WTC11 (cell line): Measurements from ENCODE around the gene KLHL9. TPM values are rescaled to one million over a fixed set of nuclear protein-coding genes. Genes with fewer than 3 reads are reported as not detected.

ENCODE experiments used
- ATAC-seq: fragments of 200-7000 bp; cut with Tn5 transposase; 2 replicates; pipeline ENCODE4 v1.10.0; 2021; ENCODE audit warnings: mild to moderate bottlenecking, moderate library complexity
- CTCF ChIA-PET: fragments of 300-600 bp; sonication (Branson Sonifier 250); formaldehyde crosslinking; loops from one replicate; lab custom pipeline; 2021; ENCODE audit warnings: antibody characterized with exemption; lab: Charles Lee
- POLR2A ChIA-PET: fragments of 350-600 bp; sonication (Branson Sonifier 250); formaldehyde crosslinking; loops from one replicate; lab custom pipeline; 2021; ENCODE audit warnings: antibody characterized with exemption; lab: Charles Lee
- DNase-seq: peaks from one replicate; pipeline ENCODE4 v3.0.0; 2021; ENCODE audit warnings: low spot score
- H3K27ac Mint-ChIP-seq: 2 replicates; pipeline ENCODE4 v1.8.0; 2021; ENCODE audit warnings: mixed read lengths
- H3K27me3 Mint-ChIP-seq: 2 replicates; pipeline ENCODE4 v1.8.0; 2021; ENCODE audit warnings: low read depth, mild to moderate bottlenecking, moderate library complexity, mixed read lengths
- H3K36me3 Mint-ChIP-seq: 2 replicates; pipeline ENCODE4 v1.8.0; 2021; ENCODE audit warnings: mixed read lengths
- H3K4me1 Mint-ChIP-seq: 2 replicates; pipeline ENCODE4 v1.8.0; 2022; ENCODE audit warnings: mixed read lengths
- H3K4me3 Mint-ChIP-seq: 2 replicates; pipeline ENCODE4 v1.8.0; 2021; ENCODE audit warnings: mild to moderate bottlenecking, moderate library complexity, mixed read lengths
- H3K9me3 Mint-ChIP-seq: 2 replicates; pipeline ENCODE4 v1.8.0; 2021; ENCODE audit warnings: mixed read lengths
- CREB1 ChIP-seq: sonication (generic); formaldehyde crosslinking; IDR thresholded peaks from 2 replicates; pipeline ENCODE4 v1.8.0; 2023; ENCODE audit warnings: mild to moderate bottlenecking, missing genetic modification reagents
- CREM ChIP-seq: sonication (generic); formaldehyde crosslinking; IDR thresholded peaks from 2 replicates; pipeline ENCODE4 v1.8.1; 2022; ENCODE audit warnings: mild to moderate bottlenecking, missing genetic modification reagents, moderate library complexity
- E2F4 ChIP-seq: sonication (generic); formaldehyde crosslinking; IDR thresholded peaks from 2 replicates; pipeline ENCODE4 v1.8.1; 2022; ENCODE audit warnings: low read depth, mild to moderate bottlenecking, moderate library complexity, missing genetic modification reagents, borderline replicate concordance
- ELF4 ChIP-seq: sonication (generic); formaldehyde crosslinking; IDR thresholded peaks from 2 replicates; pipeline ENCODE4 v1.8.1; 2022; ENCODE audit warnings: low read depth, mild to moderate bottlenecking, moderate library complexity, missing genetic modification reagents
- ESRRA ChIP-seq: sonication (generic); formaldehyde crosslinking; IDR thresholded peaks from 2 replicates; pipeline ENCODE4 v1.8.1; 2022; ENCODE audit warnings: mild to moderate bottlenecking, missing genetic modification reagents, borderline replicate concordance
- ETV6 ChIP-seq: sonication (generic); formaldehyde crosslinking; IDR thresholded peaks from 2 replicates; pipeline ENCODE4 v1.8.1; 2022; ENCODE audit warnings: mild to moderate bottlenecking, missing genetic modification reagents
- GABPB1 ChIP-seq: sonication (generic); formaldehyde crosslinking; IDR thresholded peaks from 2 replicates; pipeline ENCODE4 v1.8.1; 2023; ENCODE audit warnings: mild to moderate bottlenecking, missing genetic modification reagents
- MLX ChIP-seq: sonication (generic); formaldehyde crosslinking; IDR thresholded peaks from 2 replicates; pipeline ENCODE4 v1.8.1; 2023; ENCODE audit warnings: mild to moderate bottlenecking, missing genetic modification reagents, moderate library complexity
- NFYB ChIP-seq: sonication (generic); formaldehyde crosslinking; conservative IDR thresholded peaks from 2 replicates; pipeline ENCODE4 v1.8.0; 2022; ENCODE audit warnings: low read depth, missing genetic modification reagents
- SP1 ChIP-seq: sonication (generic); formaldehyde crosslinking; conservative IDR thresholded peaks from 2 replicates; pipeline ENCODE4 v1.8.1; 2022; ENCODE audit warnings: missing genetic modification reagents
- STAT6 ChIP-seq: sonication (generic); formaldehyde crosslinking; conservative IDR thresholded peaks from 2 replicates; pipeline ENCODE4 v1.8.1; 2023; ENCODE audit warnings: mild to moderate bottlenecking, low read depth, missing genetic modification reagents, moderate library complexity
- TCF7 ChIP-seq: sonication (generic); formaldehyde crosslinking; IDR thresholded peaks from 2 replicates; pipeline ENCODE4 v1.8.0; 2022; ENCODE audit warnings: mild to moderate bottlenecking, low read depth, missing genetic modification reagents, moderate library complexity
- ZNF425 ChIP-seq: fragments of 250-450 bp; sonication (Bioruptor Pico); conservative IDR thresholded peaks from 2 replicates; pipeline ENCODE4 v1.9.0; 2021; ENCODE audit warnings: mild to moderate bottlenecking
- ZNF671 ChIP-seq: fragments of 250-450 bp; sonication (Bioruptor Pico); IDR thresholded peaks from 2 replicates; pipeline ENCODE4 v1.8.0; 2021; ENCODE audit warnings: mild to moderate bottlenecking
- total RNA-seq: library from RNA; stranded (reverse); gene quantifications from 3 replicates; pipeline ENCODE4 v1.2.3, GENCODE V29; 2021
- TF ChIP-seq, protein P1 (sequence below): sonication (generic); formaldehyde crosslinking; IDR thresholded peaks from 2 replicates; pipeline ENCODE4 v1.8.0; 2022; ENCODE audit warnings: mild to moderate bottlenecking, missing genetic modification reagents
- TF ChIP-seq, protein P2 (sequence below): sonication (generic); formaldehyde crosslinking; IDR thresholded peaks from 2 replicates; pipeline ENCODE4 v1.8.1; 2022; ENCODE audit warnings: low read depth, missing genetic modification reagents, borderline replicate concordance
- TF ChIP-seq, protein P3 (sequence below): sonication (generic); formaldehyde crosslinking; conservative IDR thresholded peaks from 2 replicates; pipeline ENCODE4 v1.8.1; 2022; ENCODE audit warnings: mild to moderate bottlenecking, missing genetic modification reagents

Gene KLHL9
- total RNA-seq, 1 experiment from 2014 or later = 17.4 TPM

DNA sequence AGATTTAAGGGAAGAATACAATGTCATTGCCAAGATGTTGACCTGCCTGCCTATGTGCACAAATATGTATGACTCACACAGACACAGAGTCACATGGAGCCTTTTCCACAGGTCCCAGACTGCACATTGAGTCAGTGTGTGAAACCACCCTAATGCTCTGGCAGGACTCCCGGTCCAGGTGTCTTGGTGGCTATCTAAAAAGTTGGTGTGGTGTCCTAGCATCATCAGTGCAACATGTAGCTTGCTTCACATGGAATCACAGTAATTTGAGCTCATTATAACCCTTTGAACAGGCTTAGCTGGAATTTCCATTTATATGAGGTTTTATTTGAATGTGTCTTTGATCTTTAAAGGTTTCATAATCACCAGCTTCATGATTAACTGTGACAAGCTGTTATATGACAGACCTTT lies 40.8 kb downstream of the KLHL9 start:
- no peak for DNase-seq
- no peak overlapping the region for H3K4me3 Mint-ChIP-seq
- H3K27ac Mint-ChIP-seq = no peak overlapping the region
- ATAC-seq = no peak
- H3K4me1 Mint-ChIP-seq = no peaks in the 10 kb centered on the region
- 0 out of 2 replicates have a peak, but pooled peaks cover 4% of the 10 kb centered on the region for H3K9me3 Mint-ChIP-seq
- TF ChIP-seq GABPB1 (CRISPR knock-in tag) = no peak
- TF ChIP-seq, protein P1, sequence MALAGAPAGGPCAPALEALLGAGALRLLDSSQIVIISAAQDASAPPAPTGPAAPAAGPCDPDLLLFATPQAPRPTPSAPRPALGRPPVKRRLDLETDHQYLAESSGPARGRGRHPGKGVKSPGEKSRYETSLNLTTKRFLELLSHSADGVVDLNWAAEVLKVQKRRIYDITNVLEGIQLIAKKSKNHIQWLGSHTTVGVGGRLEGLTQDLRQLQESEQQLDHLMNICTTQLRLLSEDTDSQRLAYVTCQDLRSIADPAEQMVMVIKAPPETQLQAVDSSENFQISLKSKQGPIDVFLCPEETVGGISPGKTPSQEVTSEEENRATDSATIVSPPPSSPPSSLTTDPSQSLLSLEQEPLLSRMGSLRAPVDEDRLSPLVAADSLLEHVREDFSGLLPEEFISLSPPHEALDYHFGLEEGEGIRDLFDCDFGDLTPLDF (CRISPR knock-in tag) = no peak
- no peak for TF ChIP-seq NFYB
- no peak for TF ChIP-seq CREM (CRISPR knock-in tag)
- TF ChIP-seq, protein P2, sequence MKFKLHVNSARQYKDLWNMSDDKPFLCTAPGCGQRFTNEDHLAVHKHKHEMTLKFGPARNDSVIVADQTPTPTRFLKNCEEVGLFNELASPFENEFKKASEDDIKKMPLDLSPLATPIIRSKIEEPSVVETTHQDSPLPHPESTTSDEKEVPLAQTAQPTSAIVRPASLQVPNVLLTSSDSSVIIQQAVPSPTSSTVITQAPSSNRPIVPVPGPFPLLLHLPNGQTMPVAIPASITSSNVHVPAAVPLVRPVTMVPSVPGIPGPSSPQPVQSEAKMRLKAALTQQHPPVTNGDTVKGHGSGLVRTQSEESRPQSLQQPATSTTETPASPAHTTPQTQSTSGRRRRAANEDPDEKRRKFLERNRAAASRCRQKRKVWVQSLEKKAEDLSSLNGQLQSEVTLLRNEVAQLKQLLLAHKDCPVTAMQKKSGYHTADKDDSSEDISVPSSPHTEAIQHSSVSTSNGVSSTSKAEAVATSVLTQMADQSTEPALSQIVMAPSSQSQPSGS (CRISPR knock-in tag) = no peak
- TF ChIP-seq STAT6 (CRISPR knock-in tag) = no peak
- no peak for TF ChIP-seq E2F4 (CRISPR knock-in tag)
- TF ChIP-seq CREB1 (CRISPR knock-in tag) = no peak
- no peak for TF ChIP-seq ELF4
- TF ChIP-seq, protein P3, sequence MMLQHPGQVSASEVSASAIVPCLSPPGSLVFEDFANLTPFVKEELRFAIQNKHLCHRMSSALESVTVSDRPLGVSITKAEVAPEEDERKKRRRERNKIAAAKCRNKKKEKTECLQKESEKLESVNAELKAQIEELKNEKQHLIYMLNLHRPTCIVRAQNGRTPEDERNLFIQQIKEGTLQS = no peak
- TF ChIP-seq ETV6 (CRISPR knock-in tag) = no peak
- TF ChIP-seq ZNF425 (CRISPR knock-in tag) = no peak
- no peak for TF ChIP-seq TCF7 (CRISPR knock-in tag)
- TF ChIP-seq ESRRA (CRISPR knock-in tag) = no peak
- TF ChIP-seq SP1 (CRISPR knock-in tag) = no peak
- TF ChIP-seq ZNF671 (CRISPR knock-in tag) = no peak
- no peak for TF ChIP-seq MLX (CRISPR knock-in tag)
- TF ChIP-seq, all 79 proteins: peak for 0
- POLR2A ChIA-PET = no interaction called here
- CTCF ChIA-PET = interaction anchor here (1.8 kb wide), 1 partner anchor 42 kb away, joined by 6 read pairs; no protein-coding TSS in a partner anchor
- no peaks in the 10 kb centered on the region for H3K36me3 Mint-ChIP-seq
- peaks cover 25% of the 10 kb centered on the region for H3K27me3 Mint-ChIP-seq
